CD1c-positive myeloid dendritic cell (primary cell): ENCODE measurements around the gene COG8.
"Not testable (repeated sequence)": the region's sequence is repeated elsewhere in the genome, so short reads cannot be mapped to it uniquely, and the experiment has no call there.

ENCODE experiments used
- DNase-seq: peaks from one replicate; pipeline ENCODE4 v3.0.0-alpha.2; 2016; ENCODE audit errors: extremely low spot score

The COG8 gene, protein sequence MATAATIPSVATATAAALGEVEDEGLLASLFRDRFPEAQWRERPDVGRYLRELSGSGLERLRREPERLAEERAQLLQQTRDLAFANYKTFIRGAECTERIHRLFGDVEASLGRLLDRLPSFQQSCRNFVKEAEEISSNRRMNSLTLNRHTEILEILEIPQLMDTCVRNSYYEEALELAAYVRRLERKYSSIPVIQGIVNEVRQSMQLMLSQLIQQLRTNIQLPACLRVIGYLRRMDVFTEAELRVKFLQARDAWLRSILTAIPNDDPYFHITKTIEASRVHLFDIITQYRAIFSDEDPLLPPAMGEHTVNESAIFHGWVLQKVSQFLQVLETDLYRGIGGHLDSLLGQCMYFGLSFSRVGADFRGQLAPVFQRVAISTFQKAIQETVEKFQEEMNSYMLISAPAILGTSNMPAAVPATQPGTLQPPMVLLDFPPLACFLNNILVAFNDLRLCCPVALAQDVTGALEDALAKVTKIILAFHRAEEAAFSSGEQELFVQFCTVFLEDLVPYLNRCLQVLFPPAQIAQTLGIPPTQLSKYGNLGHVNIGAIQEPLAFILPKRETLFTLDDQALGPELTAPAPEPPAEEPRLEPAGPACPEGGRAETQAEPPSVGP

DNA sequence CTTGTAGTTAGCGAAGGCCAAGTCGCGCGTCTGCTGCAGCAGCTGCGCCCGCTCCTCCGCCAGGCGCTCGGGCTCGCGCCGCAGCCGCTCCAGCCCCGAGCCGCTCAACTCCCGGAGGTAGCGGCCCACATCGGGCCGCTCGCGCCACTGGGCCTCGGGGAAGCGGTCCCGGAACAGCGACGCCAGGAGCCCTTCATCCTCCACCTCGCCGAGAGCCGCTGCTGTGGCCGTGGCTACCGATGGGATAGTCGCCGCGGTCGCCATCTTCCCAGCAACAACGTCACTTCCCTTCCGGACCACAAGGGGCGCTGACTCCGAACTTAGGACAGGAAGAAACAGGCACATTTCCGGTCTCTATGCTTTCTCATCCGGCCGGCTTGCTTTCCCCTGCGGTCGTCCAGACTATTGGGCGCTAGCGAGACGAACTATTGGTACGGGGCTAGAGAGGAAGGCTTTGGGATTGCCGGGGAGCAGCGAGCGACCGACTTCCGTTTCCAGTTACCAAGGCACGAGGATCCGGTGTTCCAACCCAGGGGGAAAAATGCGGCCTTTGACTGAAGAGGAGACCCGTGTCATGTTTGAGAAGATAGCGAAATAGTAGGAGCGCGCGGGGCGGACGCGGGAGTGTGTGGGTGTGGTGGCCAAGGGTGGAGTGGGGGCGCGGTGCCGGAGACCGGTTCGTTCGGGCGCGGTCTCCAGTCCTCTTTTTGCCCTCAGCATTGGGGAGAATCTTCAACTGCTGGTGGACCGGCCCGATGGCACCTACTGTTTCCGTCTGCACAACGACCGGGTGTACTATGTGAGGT lies at the start of gene COG8, which contains the start of gene NIP7:
Gene COG8, minus strand, starts transcription at position 276 of the 806 bp plus-strand sequence. Its CDS starts 12 bp downstream, at position 264.
Gene NIP7, plus strand, starts transcription at position 484 of the 806 bp plus-strand sequence. Its CDS starts 58 bp downstream, at position 542.
- DNase-seq, result peak; percentile 98

DNA sequence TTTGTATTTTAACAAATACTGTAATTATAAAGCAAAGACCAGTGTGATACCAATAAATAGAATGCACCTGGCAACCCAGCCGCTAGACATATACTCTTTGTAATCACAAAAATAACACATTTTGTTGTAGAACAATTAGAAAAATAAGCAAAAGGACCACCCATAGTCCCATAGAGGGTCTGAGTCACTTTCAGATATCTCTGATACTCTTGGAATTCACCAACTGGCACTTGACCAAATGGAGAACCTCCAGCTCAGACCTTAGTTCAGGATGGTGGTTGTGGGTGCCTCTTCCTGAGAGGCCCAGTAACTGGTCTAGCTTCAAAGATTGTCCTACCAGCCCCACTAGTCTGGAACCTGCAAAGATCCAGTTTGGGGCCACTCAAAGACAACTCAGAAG lies 47.2 kb upstream of the COG8 start:
- no peak for DNase-seq

DNA sequence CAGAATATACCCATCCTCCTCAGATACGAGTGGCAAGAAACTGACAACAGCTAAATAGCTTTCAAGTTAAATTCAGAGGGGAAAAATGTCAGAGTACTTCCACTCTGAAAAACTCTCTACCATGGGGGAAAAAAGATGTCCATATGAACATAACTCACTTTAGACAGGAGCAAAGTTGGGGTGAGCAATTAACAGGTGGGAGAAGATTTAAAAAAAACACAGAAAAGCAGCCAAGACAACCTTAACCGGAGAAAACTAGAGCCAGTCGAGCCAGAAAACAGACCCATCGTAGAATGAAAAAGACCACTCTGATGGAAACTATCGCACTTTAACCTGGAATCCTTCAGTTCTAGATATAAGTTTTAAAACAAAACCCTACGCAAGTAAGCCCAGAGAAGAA lies 45.6 kb upstream of the COG8 start:
- DNase-seq, result no peak

DNA sequence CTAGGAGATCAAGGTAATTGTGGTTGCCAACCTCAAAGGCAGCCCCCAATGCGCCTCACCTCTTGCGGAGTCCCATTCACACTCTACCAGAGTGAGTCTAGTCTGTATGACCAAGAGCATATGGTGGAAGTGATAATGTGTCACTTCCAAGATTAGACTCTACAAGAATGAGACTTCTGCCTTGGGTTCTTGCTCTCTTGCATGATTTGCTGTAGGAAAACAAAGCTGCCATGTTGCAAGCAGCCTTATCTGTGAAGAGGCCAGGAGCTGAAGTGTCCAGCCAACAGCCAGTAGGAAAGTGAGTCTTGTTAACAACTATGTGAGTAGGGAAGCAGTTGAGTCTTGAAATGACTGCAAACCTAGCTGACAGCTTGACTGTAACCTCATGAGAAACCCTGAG lies 43.1 kb upstream of the COG8 start:
- DNase-seq, result no peak

DNA sequence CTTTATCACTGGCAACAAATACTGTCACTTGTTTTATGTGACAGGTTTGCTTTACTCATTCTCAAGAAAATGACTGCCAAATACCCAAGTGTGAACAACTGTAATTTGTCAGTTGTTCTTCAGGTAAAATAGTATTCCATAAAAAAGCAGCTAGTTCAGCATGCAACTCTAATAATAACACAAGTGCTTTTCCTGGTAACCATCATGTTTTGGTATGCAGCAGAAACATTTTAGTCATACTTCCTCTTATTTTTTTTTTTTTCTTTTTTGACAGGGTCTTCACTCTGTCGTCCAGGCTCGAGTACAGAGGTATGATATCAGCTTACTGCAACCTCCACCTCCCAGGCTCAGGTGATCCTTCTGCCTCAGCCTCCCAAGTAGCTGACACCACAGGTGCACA lies 41.9 kb upstream of the COG8 start:
- DNase-seq, result peak; percentile 35

DNA sequence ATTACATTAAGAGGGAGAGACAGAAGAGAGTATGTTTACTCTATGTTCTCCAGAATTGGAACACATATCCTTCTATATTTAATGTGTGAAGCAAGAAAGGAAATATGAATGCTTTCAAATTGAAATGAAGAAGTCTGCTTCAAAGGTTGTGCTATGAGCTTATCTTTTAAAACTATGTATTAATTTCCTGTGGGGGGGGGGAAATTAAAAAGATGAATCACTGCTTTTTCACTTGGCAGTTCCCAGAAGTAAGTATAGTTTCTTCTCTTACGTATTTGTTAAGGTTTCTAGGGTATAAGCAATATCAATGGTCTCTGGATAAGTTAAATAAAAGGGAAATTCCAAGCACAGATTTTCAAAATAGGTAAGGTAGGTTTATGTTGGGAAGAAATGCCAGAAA lies 39.4 kb upstream of the COG8 start:
- no peak for DNase-seq

DNA sequence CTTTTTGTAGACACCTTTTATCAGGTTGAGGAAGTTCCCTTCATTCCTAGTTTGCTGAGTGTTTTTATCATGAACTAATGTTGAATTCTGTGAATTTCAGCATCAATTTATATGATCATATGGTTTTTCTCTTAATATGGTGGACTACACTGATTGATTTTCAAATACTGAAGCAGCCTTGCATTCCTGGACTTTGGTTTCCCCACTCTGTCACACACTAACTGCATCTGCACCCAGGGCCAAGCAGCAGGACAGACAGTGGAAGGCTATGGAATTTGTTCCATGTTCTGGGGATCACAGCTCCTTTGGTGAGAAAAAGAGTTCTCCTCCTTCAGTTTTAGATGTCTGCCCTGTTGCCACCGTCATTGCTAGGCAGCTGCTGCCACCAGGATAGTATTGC lies 38.7 kb upstream of the COG8 start:
- DNase-seq, result no peak

DNA sequence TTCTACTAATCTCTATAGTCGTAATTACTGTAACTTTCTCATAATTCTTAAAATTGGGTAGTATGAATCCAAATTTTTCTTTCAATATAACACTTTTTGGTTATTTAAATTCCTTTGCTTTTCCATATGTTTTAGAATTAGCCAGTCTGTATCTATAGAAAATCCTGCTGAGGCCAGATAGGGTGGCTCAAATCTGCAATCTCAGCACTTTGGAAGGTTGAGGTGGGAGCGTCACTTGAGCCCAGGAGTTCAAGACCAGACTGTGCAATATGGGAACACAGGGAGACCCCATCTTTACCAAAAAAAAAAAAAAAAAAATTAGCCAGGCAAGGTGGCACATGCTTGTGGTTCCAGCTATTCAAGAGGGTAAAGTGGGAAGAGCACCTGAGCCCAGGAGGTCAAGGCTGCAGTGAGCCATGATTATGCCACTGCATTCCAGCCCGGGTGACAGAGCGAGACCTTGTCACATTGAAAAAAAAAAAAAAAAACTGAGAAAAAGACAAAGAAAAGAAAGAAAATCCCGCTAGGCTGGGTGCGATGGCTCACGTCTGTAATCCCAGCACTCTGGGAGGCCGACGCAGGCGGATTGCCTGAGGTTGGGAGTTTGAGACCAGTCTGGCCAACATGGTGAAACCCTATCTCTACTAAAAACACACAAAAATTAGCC lies 37.2 kb upstream of the COG8 start:
- no peak for DNase-seq

DNA sequence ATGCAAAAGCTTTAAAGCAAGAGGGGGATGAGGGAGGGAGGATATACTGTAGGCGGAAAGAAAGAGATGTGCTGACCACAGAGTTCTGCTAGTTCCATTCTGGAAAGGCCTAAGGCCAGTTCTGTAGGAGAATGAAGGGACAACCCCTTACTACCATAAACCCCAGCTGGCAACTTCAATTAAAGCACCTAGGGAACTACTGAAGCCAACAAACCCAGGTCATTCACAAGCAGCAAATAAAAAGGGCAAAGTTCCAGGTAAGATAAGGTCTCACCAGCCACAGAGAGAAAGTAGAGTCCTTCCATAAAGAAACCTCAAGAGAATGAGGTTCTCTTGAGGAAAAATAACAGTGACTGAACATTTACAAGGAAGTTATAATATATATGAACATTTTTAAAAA lies 33.7 kb upstream of the COG8 start:
- no peak for DNase-seq

DNA sequence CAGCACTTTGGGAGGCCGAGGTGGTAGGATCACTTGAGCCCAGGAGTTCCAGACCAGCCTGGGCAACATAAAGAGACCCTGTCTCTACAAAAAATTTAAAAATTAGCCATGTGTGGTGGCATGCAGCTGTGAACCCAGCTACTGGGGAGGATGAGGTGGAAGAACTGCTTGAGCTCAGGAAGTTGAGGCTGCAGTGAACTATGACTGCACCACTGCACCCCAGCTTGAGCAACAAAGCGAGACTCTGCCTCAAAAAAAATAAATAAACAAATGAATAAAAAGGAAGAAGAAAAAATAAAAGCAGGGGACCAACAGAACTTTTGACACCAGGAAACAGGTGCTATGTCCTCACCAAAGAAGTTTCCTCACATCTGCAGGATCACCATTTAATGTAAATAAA lies 32.2 kb upstream of the COG8 start:
- no peak for DNase-seq

DNA sequence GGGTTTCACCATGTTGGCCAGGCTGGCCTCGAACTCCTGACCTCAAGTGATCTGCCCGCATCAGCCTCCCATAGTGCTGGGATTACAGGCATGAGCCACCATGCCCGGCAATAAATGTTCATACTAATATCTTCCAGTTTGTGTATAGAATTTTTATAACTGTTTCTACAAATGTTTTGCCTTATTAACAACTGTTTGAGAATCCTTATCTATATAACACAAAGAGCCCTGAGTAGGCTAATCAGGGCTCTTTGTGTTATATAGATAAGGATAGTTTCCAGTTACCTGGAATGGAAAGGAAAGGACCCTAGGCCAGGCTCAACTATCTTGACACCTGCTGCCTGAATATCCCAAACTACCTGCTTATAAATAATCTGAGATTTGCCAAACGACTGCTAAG lies 29.5 kb upstream of the COG8 start:
- DNase-seq, result no peak

DNA sequence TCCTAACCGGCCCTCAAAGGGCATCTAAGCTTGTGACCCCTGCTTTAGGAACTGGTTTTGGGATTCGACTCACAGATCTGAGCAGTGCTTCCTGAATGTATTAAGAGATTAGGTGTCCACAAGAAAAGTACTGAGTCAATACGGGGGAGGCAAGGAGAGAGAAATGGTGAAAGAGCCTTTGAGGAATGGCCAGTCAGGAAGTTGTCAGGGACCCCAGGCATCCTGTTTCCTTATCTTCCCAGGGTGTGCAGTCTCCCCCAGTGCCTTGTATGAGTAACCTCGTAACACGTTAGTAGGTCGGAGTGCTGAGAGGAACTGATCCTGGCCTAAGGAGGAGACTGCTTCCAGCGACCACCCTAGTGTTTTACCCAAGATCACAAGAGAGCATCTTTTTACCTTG lies 28.6 kb upstream of the COG8 start:
- no peak for DNase-seq

DNA sequence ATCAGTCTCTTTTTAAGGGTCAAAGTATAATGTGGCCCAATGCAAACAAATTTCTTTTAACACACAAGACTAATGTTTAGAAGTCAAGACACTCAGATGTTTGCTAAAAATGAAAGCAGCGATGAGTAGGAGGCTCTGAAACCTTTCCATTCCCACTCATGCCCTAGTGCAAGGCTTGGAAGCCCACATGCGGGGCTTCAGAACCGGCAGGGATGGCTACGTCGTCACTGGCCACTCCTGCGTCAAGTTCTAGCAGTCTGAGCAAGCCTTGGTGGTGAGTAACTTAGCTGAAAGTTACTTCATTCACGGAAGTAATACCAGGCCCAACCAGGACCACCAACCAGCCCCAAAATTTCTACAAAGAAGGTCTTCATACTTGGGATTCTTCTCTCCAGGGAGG lies 27.1 kb upstream of the COG8 start:
- no peak for DNase-seq

DNA sequence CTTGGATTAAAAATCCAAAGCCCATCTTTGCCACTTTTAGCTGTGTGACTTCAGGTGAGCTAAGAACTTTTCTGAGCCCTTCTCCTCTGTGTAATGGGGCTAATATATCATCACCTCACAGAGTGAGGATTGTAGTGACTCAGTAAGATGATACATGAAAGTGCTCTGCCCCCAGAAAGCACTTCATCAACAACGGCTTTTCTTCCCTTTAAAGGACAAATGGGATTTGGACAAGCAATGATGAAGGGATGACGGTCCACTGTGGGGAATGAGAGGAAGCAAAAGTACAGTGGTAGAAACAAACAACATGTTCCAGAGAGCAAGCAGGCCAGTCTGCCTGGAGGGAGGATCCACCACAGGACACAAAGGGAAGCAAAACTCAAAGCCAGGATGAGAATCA lies 26.5 kb upstream of the COG8 start:
- no peak for DNase-seq

DNA sequence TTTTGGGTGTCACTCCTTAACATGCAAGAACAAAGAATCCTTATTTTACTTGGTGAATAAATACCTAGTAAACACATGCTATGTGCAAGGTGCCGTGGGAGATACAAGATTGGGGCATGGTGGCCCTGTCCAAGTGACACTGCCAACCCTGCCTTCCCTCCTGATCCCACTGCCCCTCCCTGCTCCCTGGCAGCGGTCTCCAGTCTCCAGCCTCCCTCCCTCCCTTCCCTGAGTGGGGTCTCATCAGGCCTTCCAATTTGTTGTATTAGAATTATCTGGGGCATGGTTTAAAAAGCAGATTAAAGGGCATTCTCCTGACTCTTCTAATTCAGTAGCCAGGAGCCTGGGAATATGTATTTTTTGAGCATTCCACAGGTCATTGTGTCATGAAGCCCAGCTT lies 24.7 kb upstream of the COG8 start:
- no peak for DNase-seq

DNA sequence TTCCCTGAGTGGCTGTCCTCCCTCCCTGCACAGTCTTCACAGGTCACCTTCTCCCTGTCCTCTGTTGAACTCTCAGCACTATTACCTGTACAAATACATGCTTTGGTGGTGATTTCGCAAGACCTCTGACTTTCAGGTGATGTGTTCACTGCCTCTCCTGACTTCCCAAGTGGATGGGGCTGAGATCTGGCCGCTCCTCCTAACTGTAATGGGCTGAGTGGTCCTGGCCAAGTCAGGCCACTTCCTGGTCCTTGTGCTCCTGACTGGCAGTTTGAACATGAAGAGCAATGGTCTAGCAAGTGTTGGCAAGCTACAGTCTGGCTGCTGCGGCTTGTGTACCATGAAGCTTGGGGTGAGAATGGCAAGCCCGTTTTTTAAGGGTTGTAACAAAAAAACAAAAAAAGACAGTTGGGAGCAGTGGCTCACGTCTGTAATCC lies 23.9 kb upstream of the COG8 start:
- DNase-seq, result no peak

DNA sequence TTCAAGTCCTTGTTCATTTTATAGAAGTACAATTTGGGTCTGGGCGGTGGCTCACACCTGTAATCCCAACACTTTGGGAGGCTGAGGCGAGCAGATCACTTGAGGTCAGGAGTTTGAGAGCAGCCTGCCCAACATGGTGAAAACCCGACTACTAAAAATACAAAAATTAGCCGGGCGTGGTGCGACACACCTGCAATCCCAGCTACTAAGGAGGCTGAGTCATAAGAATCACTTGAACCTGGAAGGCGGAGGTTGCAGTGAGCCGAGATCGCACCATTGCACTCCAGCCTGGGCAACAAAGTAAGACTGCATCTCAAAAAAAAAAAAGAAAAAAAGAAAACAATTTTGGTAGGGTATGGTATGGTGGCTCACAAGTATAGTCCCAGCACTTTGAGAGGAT lies 20.7 kb upstream of the COG8 start:
- DNase-seq, result not testable (repeated sequence)

DNA sequence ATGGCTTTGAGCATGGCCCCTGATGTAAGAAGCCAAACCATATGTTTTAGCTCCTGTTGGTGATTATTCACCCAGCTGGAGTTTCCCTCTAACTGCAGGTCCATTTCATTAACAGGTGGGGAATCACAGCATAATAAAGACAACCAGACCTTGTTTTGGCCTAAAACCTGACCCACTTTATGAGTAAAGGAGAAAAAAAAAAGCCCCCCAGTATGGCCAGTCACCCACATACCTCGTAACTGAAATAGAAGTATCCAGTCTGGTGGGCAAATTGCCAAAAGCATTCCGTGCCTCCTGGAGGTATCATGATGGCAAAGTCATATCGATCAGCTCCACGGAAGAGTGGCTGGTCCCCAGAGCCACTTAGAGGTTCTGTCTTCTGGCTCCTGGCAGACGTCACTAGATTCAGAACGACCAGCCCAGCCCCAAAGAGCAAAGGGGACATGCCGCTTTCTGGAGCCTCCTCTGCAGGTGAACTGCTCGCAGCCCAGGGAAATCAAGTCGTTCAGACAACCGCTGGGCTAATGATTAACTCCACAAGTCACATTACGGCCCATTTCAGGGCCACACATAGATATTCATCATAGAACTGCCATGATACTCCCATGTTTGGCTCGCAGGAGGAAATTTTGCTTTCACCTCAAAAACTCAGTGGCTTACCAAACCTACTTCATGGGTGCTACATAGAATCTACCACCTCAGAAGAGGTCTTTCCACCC lies 12.1 kb upstream of the COG8 start, which contains the start of gene TMED6:
Gene TMED6, minus strand, starts transcription at position 478 of the 719 bp plus-strand sequence. Its CDS starts 33 bp downstream, at position 445.
- no peak for DNase-seq

DNA sequence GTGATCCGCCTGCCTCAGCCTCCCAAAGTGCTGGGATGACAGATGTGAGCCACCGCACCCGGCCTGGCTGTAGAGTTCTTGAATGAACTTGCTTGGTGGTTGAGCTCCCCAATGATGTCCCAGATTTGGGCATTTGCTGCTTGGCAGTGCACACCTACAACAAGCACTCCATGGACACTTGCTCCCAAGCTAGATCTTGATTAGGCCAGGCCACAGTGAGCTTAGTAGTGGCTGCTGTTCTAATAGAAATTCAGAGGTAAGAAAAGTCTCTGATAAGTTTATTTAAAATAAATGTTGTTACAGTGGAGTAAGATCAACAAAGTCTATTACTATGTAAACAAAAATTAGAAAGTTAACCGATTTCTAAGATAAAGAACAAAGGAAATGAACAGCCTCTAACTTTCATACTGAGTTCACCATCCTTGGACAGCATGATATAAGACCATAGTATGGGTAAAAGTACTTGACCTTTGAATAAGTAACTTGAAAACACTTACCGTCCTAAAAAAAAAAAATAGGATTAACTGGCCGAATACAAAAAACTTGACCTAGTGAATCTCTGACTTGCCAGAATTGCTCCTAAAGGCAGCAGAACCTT lies 11.3 kb upstream of the COG8 start:
- no peak for DNase-seq

DNA sequence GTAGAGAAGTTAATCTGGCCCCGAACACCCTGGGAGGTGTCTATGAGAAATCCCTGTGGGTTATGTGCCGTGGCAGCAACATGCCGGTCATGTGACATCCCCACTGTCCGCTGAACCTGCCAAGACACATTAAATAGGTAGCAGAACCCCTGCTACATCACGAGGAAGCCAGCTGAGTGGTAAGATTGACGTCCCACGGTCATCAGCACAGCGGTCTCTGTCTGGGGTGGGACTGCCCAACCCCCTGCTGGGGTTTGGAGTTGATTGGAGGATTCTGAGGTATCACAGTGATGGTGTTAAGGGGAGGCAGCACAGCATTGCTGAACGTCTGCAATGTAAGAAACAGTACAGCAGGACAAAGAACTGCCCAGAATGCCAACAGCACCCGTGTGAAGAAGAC lies 10.2 kb upstream of the COG8 start:
- DNase-seq, result no peak

DNA sequence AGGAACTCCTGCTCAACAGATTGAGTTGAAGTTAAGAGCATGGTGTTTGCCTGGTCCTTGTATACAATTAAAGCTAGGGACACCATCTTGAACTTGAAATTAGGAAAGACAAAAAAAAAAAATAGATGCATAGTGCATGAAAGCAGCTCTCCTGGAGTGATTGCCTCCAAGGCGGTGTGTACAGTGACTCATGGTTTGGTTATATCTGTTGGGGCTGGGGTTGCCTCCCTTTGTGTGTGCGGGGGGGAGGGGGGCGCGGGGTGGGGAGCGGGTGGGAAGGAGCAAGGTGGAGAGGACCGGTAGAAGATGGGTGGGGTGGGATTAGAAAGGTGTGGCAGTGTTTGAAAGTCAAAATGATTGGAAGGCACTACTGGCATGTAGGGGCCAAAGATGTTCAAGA lies 8.9 kb upstream of the COG8 start:
- no peak for DNase-seq
